SK-N-SH treated with all-trans-retinoic acid at 6 μM for 48 hours (cell line): Measurements from ENCODE around the gene TTC36.

Experiments used
- ARNTL ChIP-seq: fragments of 450-650 bp; formaldehyde crosslinking; IDR thresholded peaks from 2 replicates; pipeline ENCODE4 v1.5.0; 2020; ENCODE audit warnings: low read depth, mild to moderate bottlenecking, moderate library complexity, borderline replicate concordance
- ESRRG ChIP-seq: fragments of 250-450 bp; sonication (Bioruptor Pico); IDR thresholded peaks from 2 replicates; pipeline ENCODE4 v1.6.1; 2021; ENCODE audit warnings: mild to moderate bottlenecking
- ISL1 ChIP-seq: fragments of 250-450 bp; sonication (Bioruptor Pico); IDR thresholded peaks from 2 replicates; pipeline ENCODE4 v2.1.2; 2022; ENCODE audit warnings: mild to moderate bottlenecking, moderate library complexity
- TCF4 ChIP-seq: fragments of 250-450 bp; sonication (Bioruptor Pico); IDR thresholded peaks from 2 replicates; pipeline ENCODE4 v1.8.0; 2021; ENCODE audit warnings: mild to moderate bottlenecking, moderate library complexity, borderline replicate concordance
- ZFP30 ChIP-seq: fragments of 450-650 bp; formaldehyde crosslinking; IDR thresholded peaks from 2 replicates; pipeline ENCODE4 v1.5.0; 2022; ENCODE audit warnings: mild to moderate bottlenecking, moderate library complexity
- TF ChIP-seq, protein P1 (sequence below): fragments of 250-450 bp; sonication (Bioruptor Pico); IDR thresholded peaks from 2 replicates; pipeline ENCODE4 v1.8.0; 2020; ENCODE audit warnings: mild to moderate bottlenecking, moderate library complexity, borderline replicate concordance
- TF ChIP-seq, protein P2 (sequence below): fragments of 250-450 bp; sonication (Bioruptor Pico); IDR thresholded peaks from 2 replicates; pipeline ENCODE4 v1.5.1; 2021; ENCODE audit warnings: mild to moderate bottlenecking, moderate library complexity

DNA sequence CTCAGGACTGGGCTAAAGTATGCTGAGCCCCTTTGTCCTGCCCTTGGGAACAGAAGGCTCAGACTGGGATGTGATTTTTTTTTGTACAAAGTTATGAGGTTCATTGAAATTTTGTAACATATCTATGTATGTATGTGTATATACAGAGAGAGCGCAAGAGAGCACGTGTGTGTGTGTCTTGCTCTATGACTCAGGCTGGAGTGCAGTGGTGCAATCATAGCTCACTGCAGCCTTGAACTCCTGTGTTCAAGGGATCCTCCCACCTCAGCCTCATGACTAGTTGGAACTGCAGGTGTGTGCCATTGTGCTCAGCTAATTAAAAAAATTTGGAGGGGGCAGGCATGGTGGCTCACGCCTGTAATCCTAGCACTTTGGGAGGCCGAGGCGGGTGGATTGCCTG is 9.5 kb downstream of the TTC36 start:
- no peak for TF ChIP-seq ESRRG
- TF ChIP-seq ISL1 = no peak
- no peak for TF ChIP-seq ARNTL
- TF ChIP-seq, protein P1, sequence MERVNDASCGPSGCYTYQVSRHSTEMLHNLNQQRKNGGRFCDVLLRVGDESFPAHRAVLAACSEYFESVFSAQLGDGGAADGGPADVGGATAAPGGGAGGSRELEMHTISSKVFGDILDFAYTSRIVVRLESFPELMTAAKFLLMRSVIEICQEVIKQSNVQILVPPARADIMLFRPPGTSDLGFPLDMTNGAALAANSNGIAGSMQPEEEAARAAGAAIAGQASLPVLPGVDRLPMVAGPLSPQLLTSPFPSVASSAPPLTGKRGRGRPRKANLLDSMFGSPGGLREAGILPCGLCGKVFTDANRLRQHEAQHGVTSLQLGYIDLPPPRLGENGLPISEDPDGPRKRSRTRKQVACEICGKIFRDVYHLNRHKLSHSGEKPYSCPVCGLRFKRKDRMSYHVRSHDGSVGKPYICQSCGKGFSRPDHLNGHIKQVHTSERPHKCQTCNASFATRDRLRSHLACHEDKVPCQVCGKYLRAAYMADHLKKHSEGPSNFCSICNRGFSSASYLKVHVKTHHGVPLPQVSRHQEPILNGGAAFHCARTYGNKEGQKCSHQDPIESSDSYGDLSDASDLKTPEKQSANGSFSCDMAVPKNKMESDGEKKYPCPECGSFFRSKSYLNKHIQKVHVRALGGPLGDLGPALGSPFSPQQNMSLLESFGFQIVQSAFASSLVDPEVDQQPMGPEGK (CRISPR knock-in tag) = no peak
- TF ChIP-seq TCF4 (CRISPR knock-in tag) = no peak
- TF ChIP-seq, protein P2, sequence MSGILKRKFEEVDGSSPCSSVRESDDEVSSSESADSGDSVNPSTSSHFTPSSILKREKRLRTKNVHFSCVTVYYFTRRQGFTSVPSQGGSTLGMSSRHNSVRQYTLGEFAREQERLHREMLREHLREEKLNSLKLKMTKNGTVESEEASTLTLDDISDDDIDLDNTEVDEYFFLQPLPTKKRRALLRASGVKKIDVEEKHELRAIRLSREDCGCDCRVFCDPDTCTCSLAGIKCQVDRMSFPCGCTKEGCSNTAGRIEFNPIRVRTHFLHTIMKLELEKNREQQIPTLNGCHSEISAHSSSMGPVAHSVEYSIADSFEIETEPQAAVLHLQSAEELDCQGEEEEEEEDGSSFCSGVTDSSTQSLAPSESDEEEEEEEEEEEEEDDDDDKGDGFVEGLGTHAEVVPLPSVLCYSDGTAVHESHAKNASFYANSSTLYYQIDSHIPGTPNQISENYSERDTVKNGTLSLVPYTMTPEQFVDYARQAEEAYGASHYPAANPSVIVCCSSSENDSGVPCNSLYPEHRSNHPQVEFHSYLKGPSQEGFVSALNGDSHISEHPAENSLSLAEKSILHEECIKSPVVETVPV (CRISPR knock-in tag) = no peak
- no peak for TF ChIP-seq ZFP30 (CRISPR knock-in tag)
